Brain microvascular endothelial cell (primary cell): ENCODE measurements around the gene CYB5R4.

Experiments
- DNase-seq: peaks from one replicate; pipeline ENCODE4 v3.0.0-alpha.2; 2020
- H3K27ac ChIP-seq: fragments of 250-450 bp; sonication (Bioruptor Pico); 2 replicates; pipeline ENCODE4 v1.5.1; 2020; ENCODE audit warnings: mild to moderate bottlenecking, moderate library complexity
- H3K27me3 ChIP-seq: fragments of 250-450 bp; sonication (Bioruptor Pico); replicated peaks from 2 replicates; pipeline ENCODE4 v1.5.1; 2020; ENCODE audit warnings: mild to moderate bottlenecking
- H3K36me3 ChIP-seq: fragments of 250-450 bp; sonication (Bioruptor Pico); replicated peaks from 2 replicates; pipeline ENCODE4 v1.5.1; 2020; ENCODE audit warnings: mild to moderate bottlenecking
- H3K4me3 ChIP-seq: 2 replicates; pipeline ENCODE4 v1.5.1; 2011; ENCODE audit warnings: low read depth, mild to moderate bottlenecking, control low read depth, low read length, moderate library complexity
- in situ Hi-C: cut with HindIII; loops from 2 replicates; pipeline ENCODE4 v1.10.0; 2017; ENCODE audit warnings: low sequenced_read_pairs, low pct_ligation_motif_present
- TF ChIP-seq, protein P1 (sequence below): IDR thresholded peaks from 2 replicates; pipeline ENCODE4 v1.5.1; 2011; ENCODE audit warnings: low read depth, mild to moderate bottlenecking, moderate library complexity, low read length, control low read depth, inconsistent platforms; ENCODE audit errors: missing control alignments

CYB5R4 gene

DNA sequence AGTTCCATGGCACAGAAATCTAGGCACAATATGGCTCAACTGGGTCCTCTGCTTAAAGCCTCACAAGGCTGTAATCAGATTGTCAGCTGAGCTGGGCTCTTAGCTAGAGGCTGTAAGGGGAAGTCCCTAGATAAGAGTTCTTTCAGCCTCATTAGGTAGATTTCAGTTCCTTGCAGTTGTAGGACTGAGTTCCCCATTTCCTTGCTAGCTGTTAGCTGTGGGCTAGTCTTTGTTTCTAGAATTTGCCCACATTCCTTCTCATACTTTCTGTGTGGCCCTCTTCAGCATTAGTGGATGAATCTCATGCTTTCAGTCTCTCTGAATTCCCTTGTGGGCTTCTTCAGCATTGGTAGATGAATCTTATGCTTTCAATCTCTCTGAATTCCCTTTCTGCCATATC is 103.1 kb downstream of the CYB5R4 start:
- H3K27me3 ChIP-seq, result no peaks in the 10 kb centered on the region
- DNase-seq, result no peak
- in situ Hi-C loops, result no loop called here
- no peak overlapping the region for H3K27ac ChIP-seq
- TF ChIP-seq, protein P1, sequence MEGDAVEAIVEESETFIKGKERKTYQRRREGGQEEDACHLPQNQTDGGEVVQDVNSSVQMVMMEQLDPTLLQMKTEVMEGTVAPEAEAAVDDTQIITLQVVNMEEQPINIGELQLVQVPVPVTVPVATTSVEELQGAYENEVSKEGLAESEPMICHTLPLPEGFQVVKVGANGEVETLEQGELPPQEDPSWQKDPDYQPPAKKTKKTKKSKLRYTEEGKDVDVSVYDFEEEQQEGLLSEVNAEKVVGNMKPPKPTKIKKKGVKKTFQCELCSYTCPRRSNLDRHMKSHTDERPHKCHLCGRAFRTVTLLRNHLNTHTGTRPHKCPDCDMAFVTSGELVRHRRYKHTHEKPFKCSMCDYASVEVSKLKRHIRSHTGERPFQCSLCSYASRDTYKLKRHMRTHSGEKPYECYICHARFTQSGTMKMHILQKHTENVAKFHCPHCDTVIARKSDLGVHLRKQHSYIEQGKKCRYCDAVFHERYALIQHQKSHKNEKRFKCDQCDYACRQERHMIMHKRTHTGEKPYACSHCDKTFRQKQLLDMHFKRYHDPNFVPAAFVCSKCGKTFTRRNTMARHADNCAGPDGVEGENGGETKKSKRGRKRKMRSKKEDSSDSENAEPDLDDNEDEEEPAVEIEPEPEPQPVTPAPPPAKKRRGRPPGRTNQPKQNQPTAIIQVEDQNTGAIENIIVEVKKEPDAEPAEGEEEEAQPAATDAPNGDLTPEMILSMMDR, result no peak
- no peaks in the 10 kb centered on the region for H3K36me3 ChIP-seq
- H3K4me3 ChIP-seq, result no peak overlapping the region

DNA sequence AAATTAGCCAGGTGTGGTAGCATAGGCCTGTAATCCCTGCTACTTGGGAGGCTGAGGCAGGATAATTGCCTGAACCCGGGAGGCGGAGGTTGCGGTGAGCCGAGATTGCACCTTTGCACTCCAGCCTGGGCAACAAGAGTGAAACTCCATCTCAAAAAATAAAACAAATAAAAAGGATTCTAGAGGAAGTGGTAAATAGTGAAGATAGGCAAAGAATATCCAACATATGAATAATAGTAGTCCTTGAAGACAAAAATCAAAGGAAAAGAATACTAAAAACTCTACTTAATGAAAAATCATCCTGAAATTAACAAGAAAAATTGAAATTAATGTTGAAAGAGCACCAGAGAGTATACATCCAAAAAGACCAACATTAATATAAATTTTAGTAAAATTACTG is 107.0 kb downstream of the CYB5R4 start:
- H3K27me3 ChIP-seq, result no peaks in the 10 kb centered on the region
- in situ Hi-C loops, result no loop called here
- DNase-seq, result no peak
- no peak overlapping the region for H3K27ac ChIP-seq
- H3K36me3 ChIP-seq, result no peaks in the 10 kb centered on the region
- TF ChIP-seq, protein P1, result no peak
- no peak overlapping the region for H3K4me3 ChIP-seq

DNA sequence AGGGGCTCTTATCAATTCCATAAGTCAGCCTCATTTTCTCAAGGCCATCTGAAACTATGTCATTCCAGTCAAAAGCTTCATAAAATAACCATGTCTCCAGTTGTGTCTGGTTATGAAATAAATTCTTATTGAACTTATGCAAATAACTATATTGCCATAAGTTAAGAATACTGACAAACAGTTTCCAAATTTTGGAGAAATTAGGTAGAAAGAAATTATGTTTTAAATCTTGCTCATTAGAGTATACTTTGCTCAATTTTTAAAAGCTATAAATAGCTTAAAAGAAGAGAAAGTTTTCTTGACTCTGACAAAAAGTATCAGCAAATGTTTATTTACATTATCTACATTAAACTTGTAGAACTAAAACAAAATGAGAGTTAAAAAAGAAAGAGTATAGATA is 111.1 kb downstream of the CYB5R4 start:
- in situ Hi-C loops, result no loop called here
- Histone ChIP-seq H3K27ac (no peak overlapping the region), H3K27me3 (no peaks in the 10 kb centered on the region), H3K36me3 (no peaks in the 10 kb centered on the region), H3K4me3 (no peak overlapping the region)
- TF ChIP-seq, protein P1, result no peak
- no peak for DNase-seq

DNA sequence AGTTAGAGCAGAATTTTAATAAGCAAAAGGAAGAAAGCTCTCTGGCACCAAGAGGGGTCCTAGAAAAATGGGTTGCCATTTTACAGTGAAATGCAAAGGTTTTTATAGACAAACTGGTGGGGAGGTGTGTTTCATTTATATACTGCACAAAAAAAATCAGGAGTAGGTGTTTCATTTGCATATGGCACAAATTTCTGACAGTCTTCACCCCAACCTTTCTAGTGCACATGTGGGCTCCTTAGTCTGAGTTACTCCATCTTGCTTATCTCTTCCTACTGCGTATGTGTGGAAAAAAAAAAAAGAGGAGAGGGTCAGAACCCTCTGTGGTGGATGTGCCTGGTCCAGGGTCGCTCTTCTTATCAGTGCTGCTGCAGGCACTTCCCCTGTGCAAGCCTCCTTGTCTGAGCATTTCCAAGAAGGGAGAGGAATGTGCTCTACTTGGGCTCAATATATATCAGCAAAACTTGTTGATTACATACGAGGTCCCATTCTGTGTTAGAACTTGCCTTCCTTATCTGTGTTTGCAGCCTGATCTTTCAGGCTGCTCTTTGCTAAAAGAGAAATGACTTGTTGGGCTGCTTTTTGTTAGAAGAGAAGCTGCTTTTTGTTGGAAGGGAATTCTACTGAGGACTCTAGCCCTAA is 115.0 kb downstream of the CYB5R4 start:
- no peaks in the 10 kb centered on the region for H3K27me3 ChIP-seq
- TF ChIP-seq, protein P1, result no peak
- H3K36me3 ChIP-seq, result no peaks in the 10 kb centered on the region
- no peak for DNase-seq
- no peak overlapping the region for H3K27ac ChIP-seq
- in situ Hi-C loops, result no loop called here
- no peak overlapping the region for H3K4me3 ChIP-seq

DNA sequence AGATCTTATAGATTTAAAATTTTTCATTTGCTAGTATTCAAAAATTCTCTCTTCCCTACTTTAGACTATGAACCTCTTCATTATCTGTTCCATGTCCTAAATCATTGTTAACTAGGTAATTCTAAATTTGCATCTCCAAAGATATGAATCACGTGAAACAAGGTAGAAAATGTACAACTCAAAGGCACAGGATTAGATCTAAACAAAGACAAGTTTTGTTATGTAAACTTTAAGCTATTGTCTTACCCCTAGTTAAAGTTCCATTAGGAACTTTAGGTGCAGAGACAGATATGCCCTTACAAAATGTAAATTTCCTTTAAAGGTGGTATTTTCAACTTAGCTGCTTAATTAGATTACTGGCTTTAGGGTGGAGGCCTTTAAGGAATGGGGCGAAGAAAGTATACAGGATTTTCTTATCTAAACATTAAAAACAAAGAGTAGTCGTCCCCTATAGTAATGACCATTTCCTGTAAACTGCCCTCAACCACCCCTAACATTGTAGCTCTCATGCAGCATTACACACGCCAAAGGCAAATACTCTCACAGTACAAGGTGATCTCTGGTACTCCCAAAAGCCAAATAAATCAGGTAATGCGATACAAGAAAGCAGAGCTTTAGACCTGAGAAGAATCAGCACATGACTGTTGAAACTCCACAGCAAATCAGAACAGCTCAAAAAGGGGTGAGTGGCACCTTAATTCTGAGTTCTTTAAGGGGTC is 116.7 kb downstream of the CYB5R4 start:
- in situ Hi-C loops, result no loop called here
- Histone ChIP-seq H3K27ac (no peak overlapping the region), H3K4me3 (no peak overlapping the region), H3K27me3 (no peaks in the 10 kb centered on the region), H3K36me3 (no peaks in the 10 kb centered on the region)
- DNase-seq, result no peak
- TF ChIP-seq, protein P1, result no peak
